Activated CD8-positive, alpha-beta T cell treated with anti-CD3 and anti-CD28 coated beads for 36 hours (primary cell): ENCODE measurements around the gene KYNU. TPM values are rescaled to one million over a fixed set of nuclear protein-coding genes. Genes with fewer than 3 reads are reported as not detected.
"Not testable (repeated sequence)": the region's sequence is repeated elsewhere in the genome, so short reads cannot be mapped to it uniquely, and the experiment has no call there.

Experiments
- ATAC-seq: fragments of 200-7000 bp; cut with Tn5 transposase; one replicate; pipeline ENCODE4 v1.10.0; 2021; ENCODE audit warnings: mild to moderate bottlenecking, moderate library complexity
- CTCF ChIA-PET: fragments of 350-600 bp; sonication (Branson Sonifier 250); formaldehyde crosslinking; loops from one replicate; lab custom pipeline; 2021; ENCODE audit warnings: antibody characterized with exemption; lab: Charles Lee
- POLR2A ChIA-PET: fragments of 350-600 bp; sonication (Branson Sonifier 250); formaldehyde crosslinking; loops from one replicate; lab custom pipeline; 2021; ENCODE audit warnings: antibody characterized with exemption; lab: Charles Lee
- DNase-seq: peaks from one replicate; pipeline ENCODE4 v3.0.0-alpha.2; 2020
- H3K27ac Mint-ChIP-seq: one replicate; pipeline ENCODE4 v1.8.0; 2021; ENCODE audit warnings: mild to moderate bottlenecking, mixed read lengths
- H3K27me3 Mint-ChIP-seq: one replicate; pipeline ENCODE4 v1.8.0; 2021; ENCODE audit warnings: mixed read lengths
- H3K36me3 Mint-ChIP-seq: one replicate; pipeline ENCODE4 v1.8.0; 2021; ENCODE audit warnings: low read depth, mixed read lengths
- H3K4me1 Mint-ChIP-seq: one replicate; pipeline ENCODE4 v1.8.0; 2021; ENCODE audit warnings: low read depth, mixed read lengths
- H3K4me3 Mint-ChIP-seq: one replicate; pipeline ENCODE4 v1.8.0; 2021; ENCODE audit warnings: mild to moderate bottlenecking, moderate library complexity, mixed read lengths
- H3K9me3 Mint-ChIP-seq: one replicate; pipeline ENCODE4 v1.8.0; 2021; ENCODE audit warnings: mixed read lengths
- intact Hi-C: fragments of 100-400 bp; cut with micrococcal nuclease; formaldehyde crosslinking; loops from one replicate; pipeline ENCODE4 v1.10.0; 2022
- total RNA-seq, 2 experiments: library from RNA; stranded (reverse); gene quantifications; one replicate each; pipeline ENCODE4 v1.2.3, GENCODE V29; 2021
- TF ChIP-seq, protein P1 (sequence below): fragments of 200-600 bp; IDR thresholded peaks from one replicate; pipeline ENCODE4 v1.8.0; 2022; ENCODE audit warnings: antibody characterized with exemption, mild to moderate bottlenecking

The KYNU gene
- total RNA-seq, 2 experiments from 2014 or later: not detected

DNA sequence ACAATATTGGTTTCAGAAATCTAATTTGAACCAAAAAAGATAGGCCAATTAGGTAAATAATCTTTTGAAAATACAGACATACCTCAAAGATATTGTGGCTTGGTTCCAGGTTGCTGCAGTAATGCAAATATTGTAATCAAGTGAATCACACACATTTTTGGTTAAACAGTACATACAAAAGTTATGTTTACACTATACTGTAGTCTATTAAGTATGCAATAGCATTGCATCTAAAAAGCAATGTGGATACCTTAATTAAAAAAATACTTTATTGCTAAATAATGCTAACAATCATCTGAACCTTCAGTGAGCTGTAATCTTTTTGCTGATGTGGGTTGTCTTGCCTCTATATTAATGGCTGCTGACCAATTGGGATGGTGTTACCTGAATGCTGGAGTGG lies 67.3 kb downstream of the KYNU start:
- DNase-seq: no peak
- Mint-ChIP-seq H3K4me3 (no peak overlapping the region), H3K27ac (no peak overlapping the region), H3K27me3 (peaks cover 4% of the 10 kb centered on the region), H3K9me3 (no peaks in the 10 kb centered on the region), H3K36me3 (no peaks in the 10 kb centered on the region), H3K4me1 (no peaks in the 10 kb centered on the region)
- intact Hi-C loops: no loop called here
- TF ChIP-seq, protein P1, sequence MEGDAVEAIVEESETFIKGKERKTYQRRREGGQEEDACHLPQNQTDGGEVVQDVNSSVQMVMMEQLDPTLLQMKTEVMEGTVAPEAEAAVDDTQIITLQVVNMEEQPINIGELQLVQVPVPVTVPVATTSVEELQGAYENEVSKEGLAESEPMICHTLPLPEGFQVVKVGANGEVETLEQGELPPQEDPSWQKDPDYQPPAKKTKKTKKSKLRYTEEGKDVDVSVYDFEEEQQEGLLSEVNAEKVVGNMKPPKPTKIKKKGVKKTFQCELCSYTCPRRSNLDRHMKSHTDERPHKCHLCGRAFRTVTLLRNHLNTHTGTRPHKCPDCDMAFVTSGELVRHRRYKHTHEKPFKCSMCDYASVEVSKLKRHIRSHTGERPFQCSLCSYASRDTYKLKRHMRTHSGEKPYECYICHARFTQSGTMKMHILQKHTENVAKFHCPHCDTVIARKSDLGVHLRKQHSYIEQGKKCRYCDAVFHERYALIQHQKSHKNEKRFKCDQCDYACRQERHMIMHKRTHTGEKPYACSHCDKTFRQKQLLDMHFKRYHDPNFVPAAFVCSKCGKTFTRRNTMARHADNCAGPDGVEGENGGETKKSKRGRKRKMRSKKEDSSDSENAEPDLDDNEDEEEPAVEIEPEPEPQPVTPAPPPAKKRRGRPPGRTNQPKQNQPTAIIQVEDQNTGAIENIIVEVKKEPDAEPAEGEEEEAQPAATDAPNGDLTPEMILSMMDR: no peak
- ATAC-seq: no peak
- CTCF ChIA-PET: no interaction called here
- POLR2A ChIA-PET: no interaction called here

- Mint-ChIP-seq H3K4me1 (no peaks in the 10 kb centered on the region), H3K4me3 (no peak overlapping the region), H3K27ac (no peak overlapping the region), H3K9me3 (no peaks in the 10 kb centered on the region), H3K36me3 (no peaks in the 10 kb centered on the region), H3K27me3 (peaks cover 5% of the 10 kb centered on the region)
- ChIA-PET POLR2A (interaction anchor here (0.6 kb wide), 1 partner anchor 74 kb away, joined by 3 read pairs; no protein-coding TSS in a partner anchor), CTCF (interaction anchor here (1.1 kb wide), 1 partner anchor 34 kb away, joined by 3 read pairs; no protein-coding TSS in a partner anchor)
- DNase-seq (no peak), ATAC-seq (no peak)
- intact Hi-C loops: no loop called here
- TF ChIP-seq, protein P1: no peak
Observed at GRCh38 chr2:142946941-142947340, 69.5 kb downstream of the KYNU start.

DNA sequence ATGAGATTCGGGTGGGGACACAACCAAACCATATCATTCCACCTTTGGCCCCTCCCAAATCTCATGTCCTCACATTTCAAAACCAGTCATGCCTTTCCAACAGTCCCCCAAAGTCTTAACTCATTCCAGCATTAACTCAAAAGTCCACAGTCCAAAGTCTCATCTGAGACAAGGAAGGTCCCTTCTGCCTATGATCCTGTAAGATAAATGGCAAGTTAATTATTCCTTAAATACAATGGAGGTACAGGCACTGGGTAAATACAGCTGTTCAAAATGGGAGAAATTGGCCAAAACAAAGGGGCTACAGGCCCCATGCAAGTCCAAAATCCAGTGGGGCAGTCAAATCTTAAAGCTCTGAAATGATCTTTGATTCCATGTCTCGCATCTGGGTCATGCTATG lies 71.3 kb downstream of the KYNU start:
- CTCF ChIA-PET: interaction anchor here (0.8 kb wide), 1 partner anchor 32 kb away, joined by 4 read pairs; no protein-coding TSS in a partner anchor
- H3K4me1 Mint-ChIP-seq, H3K9me3 Mint-ChIP-seq, H3K27ac Mint-ChIP-seq, H3K4me3 Mint-ChIP-seq, DNase-seq, intact Hi-C loops, H3K27me3 Mint-ChIP-seq, POLR2A ChIA-PET, ATAC-seq, H3K36me3 Mint-ChIP-seq: not testable (repeated sequence)

GRCh38 chr2:142950323-142950722 lies 72.9 kb downstream of the KYNU start:
- H3K27ac Mint-ChIP-seq, POLR2A ChIA-PET, DNase-seq: not testable (repeated sequence)

DNA sequence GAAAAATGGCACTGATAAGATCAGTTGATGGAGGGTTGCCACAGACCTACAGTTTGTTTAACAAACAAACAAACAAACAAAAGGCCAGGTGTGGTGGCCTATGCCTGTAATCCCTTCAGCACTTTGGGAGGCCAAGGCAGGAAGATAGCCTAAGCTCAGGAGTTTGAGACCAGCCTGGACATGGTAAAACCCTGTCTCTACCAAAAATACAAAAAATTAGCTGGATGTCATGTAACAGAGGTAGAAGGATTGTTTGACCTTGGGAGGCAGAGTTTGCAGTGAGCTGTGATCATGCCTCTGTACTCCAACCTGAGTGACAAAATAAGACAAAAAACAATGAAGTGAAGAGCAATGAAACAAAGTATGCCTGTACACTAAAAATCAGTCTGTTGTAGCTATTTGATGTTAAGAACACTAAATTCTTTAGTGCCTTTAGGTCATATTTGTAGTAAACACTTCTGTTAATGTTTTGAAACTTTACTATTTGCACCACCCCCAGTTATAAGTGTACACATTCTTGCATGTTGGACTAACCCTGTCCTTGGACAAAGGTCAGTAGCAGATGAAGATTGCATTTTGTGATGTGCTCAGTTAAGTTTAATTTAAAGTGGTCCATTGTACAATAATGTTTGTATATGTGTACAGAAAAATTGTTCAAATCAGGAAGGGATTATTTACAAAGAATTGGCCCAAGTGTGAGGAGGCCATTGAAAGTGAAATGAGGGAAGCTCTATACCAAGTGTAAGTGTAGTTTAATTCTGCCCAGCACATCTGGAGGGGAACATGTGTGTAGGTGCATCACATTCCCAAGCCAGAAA lies 73.9 kb downstream of the KYNU start:
- POLR2A ChIA-PET: interaction anchor here (0.7 kb wide), 1 partner anchor 524 kb away, joined by 3 read pairs; no protein-coding TSS in a partner anchor
- no peaks in the 10 kb centered on the region for H3K9me3 Mint-ChIP-seq

More at GRCh38 chr2:142950323-142950722, 72.9 kb downstream of the KYNU start:
- H3K9me3 Mint-ChIP-seq, intact Hi-C loops, H3K4me1 Mint-ChIP-seq, H3K4me3 Mint-ChIP-seq, H3K36me3 Mint-ChIP-seq, ATAC-seq, H3K27me3 Mint-ChIP-seq, CTCF ChIA-PET: not testable (repeated sequence)

More for the DNA sequence above, 73.9 kb downstream of the KYNU start:
- H3K27ac Mint-ChIP-seq: no peak overlapping the region
- no peak for ATAC-seq
- intact Hi-C loops: no loop called here
- H3K4me1 Mint-ChIP-seq: no peaks in the 10 kb centered on the region
- CTCF ChIA-PET: no interaction called here
- H3K36me3 Mint-ChIP-seq: no peaks in the 10 kb centered on the region
- no peak overlapping the region for H3K4me3 Mint-ChIP-seq
- peaks cover 7% of the 10 kb centered on the region for H3K27me3 Mint-ChIP-seq
- TF ChIP-seq, protein P1: no peak
- no peak for DNase-seq
